Right lobe of liver (tissue), 6 donors: ENCODE data around the gene PROX1. TPM values are rescaled to one million over a fixed set of nuclear protein-coding genes. Genes with fewer than 3 reads are reported as not detected.

ENCODE experiments used
- ATAC-seq, 4 donors: fragments of 200-7000 bp; cut with Tn5 transposase; one replicate each; pipeline ENCODE4 v1.9.1; 2020; ENCODE audit warnings: mild to moderate bottlenecking in 4 of 4, moderate library complexity in 4 of 4
- DNase-seq, 3 donors: peaks; one replicate each; pipeline ENCODE4 v3.0.0-alpha.2; 2020
- H3K27ac ChIP-seq, 3 donors: fragments of 200-600 bp; one replicate each; pipeline ENCODE4 v1.8.0; 2022
- H3K27me3 ChIP-seq, 2 donors: fragments of 200-600 bp; one replicate each; pipeline ENCODE4 v1.8.0; 2022
- H3K36me3 ChIP-seq, 4 donors: fragments of 200-600 bp; sonication (generic) in 1 of 4; one replicate each; pipeline versions ENCODE4 v1.5.1 to v1.8.0; 2017 to 2022; ENCODE audit warnings: control low read depth in 1 of 4
- H3K4me1 ChIP-seq, 4 donors: fragments of 200-600 bp; sonication (generic) in 1 of 4; one replicate each; pipeline versions ENCODE4 v1.5.1 to v1.8.0; 2017 to 2022; ENCODE audit warnings: control low read depth in 1 of 4
- H3K4me3 ChIP-seq, 3 donors: fragments of 200-600 bp; one replicate each; pipeline ENCODE4 v1.8.0; 2022
- H3K9me3 ChIP-seq, 4 donors: fragments of 200-600 bp; sonication (generic) in 1 of 4; one replicate each; pipeline versions ENCODE4 v1.5.1 to v1.8.0; 2017 to 2022; ENCODE audit warnings: control low read depth in 1 of 4
- POLR2A ChIP-seq: fragments of 450-650 bp; IDR thresholded peaks from one replicate; pipeline ENCODE4 v1.6.1; 2017; ENCODE audit warnings: antibody characterized with exemption, mild to moderate bottlenecking
- WGBS: methylation state at CpG from one replicate; pipeline ENCODE4 v1.1.6; 2018; ENCODE audit warnings: low coverage, low lambda C conversion rate; ENCODE audit not compliant: insufficient coverage; ENCODE audit errors: missing lambda C conversion rate; 5-methylcytosine and 5-hydroxymethylcytosine counted together
- intact Hi-C, 2 donors: fragments of 100-400 bp; cut with DNase I; formaldehyde crosslinking; loops; one replicate each; pipeline versions ENCODE4 v1.11.2 to v1.14.1; 2022
- total RNA-seq, 6 experiments: library from RNA; depleted of rRNA in 2 of 6; stranded (reverse); fragments of >200 nt in 2 of 6; fragmentation: NEBNext Ultra II Directional in 3 of 6; extraction: Animal tissue kit (Norgen Biotek cat#: 25700) in 3 of 6; gene quantifications; one replicate each; pipeline versions ENCODE4 v1.1.0 to v1.2.4, GENCODE V29; 2016 to 2023
- TF ChIP-seq, protein P1 (sequence below), 4 donors: fragments of 200-600 bp in 3 of 4; fragments of 450-650 bp in 1 of 4; IDR thresholded peaks; one replicate each; pipeline versions ENCODE4 v1.5.1 to v1.8.0; 2016 to 2022; ENCODE audit warnings: antibody characterized with exemption in 4 of 4, mild to moderate bottlenecking in 2 of 4
- donor health status: DM: no; HTN: yes; CAD: no.
- donor health status: DM: no; HTN: no; CAD: no.
- donor health status: DM: no; HTN: no; CAD: no.
- donor health status: DM: no; HTN: yes; CAD: no.
- donor health status: DM: no; HTN: yes; CAD: no.

The PROX1 gene
- total RNA-seq, 6 experiments from 2014 or later, result 79.6 to 186 (median 164) TPM

DNA sequence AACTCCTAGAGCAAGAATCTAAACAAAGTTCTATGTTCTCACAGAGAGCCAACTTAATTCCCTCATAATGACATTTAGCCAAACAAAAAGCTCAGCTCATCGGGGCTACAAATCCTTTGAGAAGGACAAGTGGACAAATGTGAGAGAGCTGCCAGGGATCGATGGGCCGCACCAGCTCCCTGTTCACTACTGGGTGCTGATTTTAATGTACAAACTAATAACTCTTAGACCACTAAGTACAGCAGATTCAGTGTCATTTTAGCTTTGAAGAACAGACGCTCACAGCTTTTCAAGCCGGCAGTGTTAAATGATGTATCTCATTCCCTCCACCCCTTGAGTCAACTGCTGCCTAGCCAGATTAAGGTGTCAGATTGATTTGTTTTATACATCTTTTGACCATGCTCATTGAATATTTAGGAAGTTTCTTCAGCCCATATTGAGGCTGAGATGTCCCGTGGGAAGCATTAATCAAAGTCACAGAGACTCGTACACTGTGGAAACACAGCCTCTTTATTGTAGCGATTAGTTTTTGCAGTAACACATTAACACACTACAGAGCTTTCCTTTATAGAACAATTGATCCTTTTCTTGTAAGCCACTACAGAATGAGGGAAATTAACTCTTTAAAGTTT lies 21.1 kb downstream of the PROX1 start:
- H3K27ac ChIP-seq, result peak overlapping the region in 1 of 3 donors; percentile 3
- WGBS, result 70% methylated on average over 7 of the region's 8 CpGs
- intact Hi-C loops, result no loop called here
- TF ChIP-seq, protein P1, sequence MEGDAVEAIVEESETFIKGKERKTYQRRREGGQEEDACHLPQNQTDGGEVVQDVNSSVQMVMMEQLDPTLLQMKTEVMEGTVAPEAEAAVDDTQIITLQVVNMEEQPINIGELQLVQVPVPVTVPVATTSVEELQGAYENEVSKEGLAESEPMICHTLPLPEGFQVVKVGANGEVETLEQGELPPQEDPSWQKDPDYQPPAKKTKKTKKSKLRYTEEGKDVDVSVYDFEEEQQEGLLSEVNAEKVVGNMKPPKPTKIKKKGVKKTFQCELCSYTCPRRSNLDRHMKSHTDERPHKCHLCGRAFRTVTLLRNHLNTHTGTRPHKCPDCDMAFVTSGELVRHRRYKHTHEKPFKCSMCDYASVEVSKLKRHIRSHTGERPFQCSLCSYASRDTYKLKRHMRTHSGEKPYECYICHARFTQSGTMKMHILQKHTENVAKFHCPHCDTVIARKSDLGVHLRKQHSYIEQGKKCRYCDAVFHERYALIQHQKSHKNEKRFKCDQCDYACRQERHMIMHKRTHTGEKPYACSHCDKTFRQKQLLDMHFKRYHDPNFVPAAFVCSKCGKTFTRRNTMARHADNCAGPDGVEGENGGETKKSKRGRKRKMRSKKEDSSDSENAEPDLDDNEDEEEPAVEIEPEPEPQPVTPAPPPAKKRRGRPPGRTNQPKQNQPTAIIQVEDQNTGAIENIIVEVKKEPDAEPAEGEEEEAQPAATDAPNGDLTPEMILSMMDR (IDR thresholded peaks at IDR 0.05), result no peak
- TF ChIP-seq POLR2A, result peak; percentile 10
- no peaks in the 10 kb centered on the region for H3K9me3 ChIP-seq
- no peak overlapping the region for H3K4me3 ChIP-seq
- no peak for ATAC-seq
- no peaks in the 10 kb centered on the region for H3K27me3 ChIP-seq
- H3K36me3 ChIP-seq, result peaks cover 0 to 44% (median 21%) of the 10 kb centered on the region in 4 donors
- peaks cover 0 to 8% (median 2%) of the 10 kb centered on the region in 4 donors for H3K4me1 ChIP-seq
- DNase-seq, result no peak

DNA sequence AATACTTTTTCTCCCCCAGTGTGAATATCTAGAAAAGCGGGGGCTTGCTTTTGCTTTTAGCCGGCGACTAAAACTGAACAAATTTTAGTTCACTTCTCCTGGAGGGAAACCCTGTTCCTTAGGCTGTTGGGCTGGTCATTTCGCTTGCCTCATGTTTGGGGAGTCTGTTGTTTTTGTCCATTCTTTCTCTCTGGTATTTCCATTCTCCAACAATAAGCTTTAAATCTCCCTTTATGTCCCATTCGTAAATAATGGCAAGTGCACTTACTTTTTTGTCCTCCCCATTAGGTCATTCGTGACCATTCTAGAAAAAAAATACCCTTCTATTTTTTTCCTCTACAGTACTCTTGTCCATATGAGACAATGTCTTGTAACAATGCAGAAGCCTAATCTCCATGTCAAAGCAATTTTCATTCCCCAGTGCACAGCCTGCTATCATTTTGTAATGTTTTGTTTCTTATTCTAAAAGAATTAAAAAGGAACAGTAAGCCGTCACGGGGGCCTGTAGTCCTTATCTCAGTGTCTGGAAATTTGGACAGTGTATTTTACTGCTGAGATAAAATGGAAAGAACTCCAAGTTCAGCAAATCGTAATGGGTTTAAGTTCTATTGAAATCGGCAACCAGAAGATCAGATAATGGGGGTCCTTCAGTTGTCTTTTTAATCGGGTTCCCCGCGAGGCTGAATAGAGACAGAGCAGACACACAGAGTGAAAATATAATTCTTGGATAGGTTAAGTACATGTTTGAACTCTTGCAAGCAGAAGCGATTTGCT lies 21.8 kb downstream of the PROX1 start:
- H3K27ac ChIP-seq, result peak overlapping the region in 1 of 3 donors; percentile 3
- peaks cover 0 to 50% (median 25%) of the 10 kb centered on the region in 4 donors for H3K36me3 ChIP-seq
- no peak for TF ChIP-seq POLR2A
- TF ChIP-seq, protein P1 (IDR thresholded peaks at IDR 0.05), result no peak
- H3K27me3 ChIP-seq, result no peaks in the 10 kb centered on the region
- H3K4me1 ChIP-seq, result peaks cover 0 to 7% (median 2%) of the 10 kb centered on the region in 4 donors
- 73% methylated on average over 14 of the region's 14 CpGs for WGBS
- H3K9me3 ChIP-seq, result no peaks in the 10 kb centered on the region
- intact Hi-C loops, result no loop called here
- ATAC-seq (no peak), DNase-seq (no peak)
- H3K4me3 ChIP-seq, result no peak overlapping the region

DNA sequence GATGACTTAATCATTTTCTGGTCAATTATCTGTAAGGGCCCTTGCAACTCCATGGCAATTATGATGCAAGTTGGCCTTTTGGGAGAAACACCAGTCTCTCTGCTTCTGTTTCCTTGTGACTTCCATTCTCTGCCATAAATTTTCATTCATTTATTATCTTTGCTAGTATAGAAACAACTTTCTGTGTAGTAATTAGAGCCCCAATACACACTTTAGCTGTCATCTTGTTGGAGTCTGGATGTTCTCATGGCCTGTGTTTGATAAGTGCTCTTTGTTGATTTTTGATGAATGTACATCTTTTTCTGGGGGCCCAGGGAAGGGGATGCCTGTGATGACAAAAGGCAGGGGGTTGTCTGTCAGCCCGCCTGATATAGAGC lies 22.4 kb downstream of the PROX1 start:
- ATAC-seq (no peak), DNase-seq (no peak)
- peaks cover 0 to 54% (median 25%) of the 10 kb centered on the region in 4 donors for H3K36me3 ChIP-seq
- WGBS, result 71% methylated on average over 1 of the region's 1 CpG
- H3K4me1 ChIP-seq, result peaks cover 0 to 13% (median 2%) of the 10 kb centered on the region in 4 donors
- no peaks in the 10 kb centered on the region for H3K27me3 ChIP-seq
- no peak for TF ChIP-seq POLR2A
- TF ChIP-seq, protein P1 (IDR thresholded peaks at IDR 0.05), result no peak
- H3K9me3 ChIP-seq, result no peaks in the 10 kb centered on the region
- H3K27ac ChIP-seq, result no peak overlapping the region
- intact Hi-C loops, result no loop called here
- no peak overlapping the region for H3K4me3 ChIP-seq

GRCh38 chr1:214010717-214011116 lies 22.9 kb downstream of the PROX1 start:
- DNase-seq, result no peak
- ATAC-seq, result no peak
- H3K9me3 ChIP-seq, result no peaks in the 10 kb centered on the region
- no peaks in the 10 kb centered on the region for H3K27me3 ChIP-seq
- H3K4me3 ChIP-seq, result no peak overlapping the region
- peaks cover 0 to 58% (median 25%) of the 10 kb centered on the region in 4 donors for H3K36me3 ChIP-seq
- no peak for TF ChIP-seq POLR2A
- WGBS, result 100% methylated on average over 1 of the region's 2 CpGs
- no peak overlapping the region for H3K27ac ChIP-seq
- peaks cover 0 to 12% (median 4%) of the 10 kb centered on the region in 4 donors for H3K4me1 ChIP-seq
- intact Hi-C loops, result no loop called here

GRCh38 chr1:214012418-214012817 lies 24.6 kb downstream of the PROX1 start:
- Histone ChIP-seq H3K27me3 (no peaks in the 10 kb centered on the region), H3K9me3 (no peaks in the 10 kb centered on the region), H3K4me3 (no peak overlapping the region), H3K36me3 (peaks cover 0 to 62% (median 25%) of the 10 kb centered on the region in 4 donors), H3K27ac (no peak overlapping the region), H3K4me1 (peaks cover 0 to 28% (median 10%) of the 10 kb centered on the region in 4 donors)
- DNase-seq (no peak), ATAC-seq (peak in 1 of 4 donors; percentile 31)
- TF ChIP-seq POLR2A, result no peak
- TF ChIP-seq, protein P1 (IDR thresholded peaks at IDR 0.05), result no peak
- WGBS, result 40% methylated on average over 2 of the region's 2 CpGs
- intact Hi-C loops, result no loop called here
